Body of pancreas (tissue), 4 donors: ENCODE measurements around the gene NR6A1.

ENCODE experiments used
- POLR2A ChIP-seq, 3 donors: fragments of 450-650 bp; IDR thresholded peaks; one replicate each; pipeline ENCODE4 v1.6.1; 2016; ENCODE audit warnings: antibody characterized with exemption in 3 of 3, mild to moderate bottlenecking in 2 of 3
- TF ChIP-seq, protein P1 (sequence below), 7 experiments: fragments of 450-650 bp in 4 of 7; fragments of 200-600 bp in 3 of 7; sonication (generic) in 3 of 7; IDR thresholded peaks; one replicate each; pipeline ENCODE4 v1.5.1; 2016 to 2019; ENCODE audit warnings: antibody characterized with exemption in 7 of 7

DNA sequence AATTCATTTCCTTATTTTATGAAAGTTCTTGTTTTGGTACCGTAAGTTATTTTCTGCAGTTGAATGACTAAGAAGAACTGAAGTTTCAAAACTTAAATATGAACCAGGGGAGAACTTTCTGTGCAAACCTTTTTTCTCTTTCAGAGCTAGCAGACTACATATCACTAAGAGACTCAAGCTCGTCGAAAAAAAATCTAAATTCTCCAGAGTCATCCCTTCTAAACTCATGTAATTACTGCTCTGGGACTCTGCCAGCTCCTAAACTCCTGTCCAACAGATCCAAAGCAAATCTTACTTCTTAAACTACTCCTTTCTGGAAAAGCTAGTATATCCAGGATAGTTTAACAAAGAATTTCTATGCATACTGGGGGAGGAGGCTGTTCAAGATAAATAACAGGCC is 176.9 kb downstream of the NR6A1 start:
- TF ChIP-seq, protein P1, sequence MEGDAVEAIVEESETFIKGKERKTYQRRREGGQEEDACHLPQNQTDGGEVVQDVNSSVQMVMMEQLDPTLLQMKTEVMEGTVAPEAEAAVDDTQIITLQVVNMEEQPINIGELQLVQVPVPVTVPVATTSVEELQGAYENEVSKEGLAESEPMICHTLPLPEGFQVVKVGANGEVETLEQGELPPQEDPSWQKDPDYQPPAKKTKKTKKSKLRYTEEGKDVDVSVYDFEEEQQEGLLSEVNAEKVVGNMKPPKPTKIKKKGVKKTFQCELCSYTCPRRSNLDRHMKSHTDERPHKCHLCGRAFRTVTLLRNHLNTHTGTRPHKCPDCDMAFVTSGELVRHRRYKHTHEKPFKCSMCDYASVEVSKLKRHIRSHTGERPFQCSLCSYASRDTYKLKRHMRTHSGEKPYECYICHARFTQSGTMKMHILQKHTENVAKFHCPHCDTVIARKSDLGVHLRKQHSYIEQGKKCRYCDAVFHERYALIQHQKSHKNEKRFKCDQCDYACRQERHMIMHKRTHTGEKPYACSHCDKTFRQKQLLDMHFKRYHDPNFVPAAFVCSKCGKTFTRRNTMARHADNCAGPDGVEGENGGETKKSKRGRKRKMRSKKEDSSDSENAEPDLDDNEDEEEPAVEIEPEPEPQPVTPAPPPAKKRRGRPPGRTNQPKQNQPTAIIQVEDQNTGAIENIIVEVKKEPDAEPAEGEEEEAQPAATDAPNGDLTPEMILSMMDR (IDR thresholded peaks at IDR 0.05): no peak
- TF ChIP-seq POLR2A (IDR thresholded peaks at IDR 0.05): no peak
